ENCODE results near the gene CCNB2.
"Not testable (repeated sequence)": the region's sequence is repeated elsewhere in the genome, so short reads cannot be mapped to it uniquely, and the experiment has no call there.

The CCNB2 gene

GRCh38 chr15:59104912-59105732 lies at the start of gene CCNB2:
Gene CCNB2, plus strand, starts transcription at chr15:59105146. Its CDS starts 123 bp downstream, at chr15:59105269.
- peak; percentile 84 for DNase-seq

GRCh38 chr15:59059076-59059597 lies 45.8 kb upstream of the CCNB2 start:
- DNase-seq: no peak

- no peak for DNase-seq
Observed at GRCh38 chr15:59060348-59060747, 44.6 kb upstream of the CCNB2 start.

GRCh38 chr15:59063042-59063441 lies 41.9 kb upstream of the CCNB2 start:
- DNase-seq: no peak

- no peak for DNase-seq
Observed at GRCh38 chr15:59069430-59069829, 35.5 kb upstream of the CCNB2 start.

DNA sequence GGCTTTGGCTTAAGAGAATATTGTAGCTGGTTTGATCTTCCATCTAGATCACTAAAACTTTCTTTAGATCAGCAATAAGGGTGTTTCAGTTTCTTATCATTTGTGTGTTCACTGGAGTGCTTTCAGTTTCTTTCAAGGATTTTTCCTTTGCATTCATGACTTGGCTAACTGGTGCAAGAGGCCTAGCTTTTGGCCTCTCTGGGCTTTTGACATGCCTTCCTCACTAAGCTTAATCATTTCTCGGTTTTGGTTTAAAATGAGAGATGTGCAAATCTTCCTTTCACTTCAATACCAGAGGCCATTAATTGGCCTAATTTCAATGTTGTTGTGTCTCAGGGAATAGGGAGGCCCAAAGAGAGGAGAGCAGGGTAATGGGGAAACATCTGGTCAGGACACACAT lies 30.3 kb upstream of the CCNB2 start:
- DNase-seq: no peak

DNA sequence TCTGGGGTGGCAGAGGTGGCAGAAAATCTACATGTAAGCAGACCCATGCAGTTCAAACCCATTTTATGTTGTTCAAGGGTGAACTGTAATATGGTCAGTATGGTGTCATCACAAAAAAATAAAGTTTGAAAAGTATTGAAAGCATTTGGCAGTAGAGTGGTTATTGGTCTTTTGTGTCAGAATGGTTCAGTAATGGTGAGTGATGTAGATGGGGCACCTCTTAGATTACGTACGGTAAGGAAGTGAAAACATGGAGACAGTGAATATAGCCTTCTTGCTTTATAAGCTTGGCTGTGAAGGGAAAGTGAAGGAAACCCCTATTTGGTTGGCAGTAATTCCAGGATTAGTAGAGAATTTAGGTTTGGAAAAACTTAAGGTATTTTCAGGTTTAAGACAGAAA lies 17.2 kb upstream of the CCNB2 start:
- no peak for DNase-seq

DNA sequence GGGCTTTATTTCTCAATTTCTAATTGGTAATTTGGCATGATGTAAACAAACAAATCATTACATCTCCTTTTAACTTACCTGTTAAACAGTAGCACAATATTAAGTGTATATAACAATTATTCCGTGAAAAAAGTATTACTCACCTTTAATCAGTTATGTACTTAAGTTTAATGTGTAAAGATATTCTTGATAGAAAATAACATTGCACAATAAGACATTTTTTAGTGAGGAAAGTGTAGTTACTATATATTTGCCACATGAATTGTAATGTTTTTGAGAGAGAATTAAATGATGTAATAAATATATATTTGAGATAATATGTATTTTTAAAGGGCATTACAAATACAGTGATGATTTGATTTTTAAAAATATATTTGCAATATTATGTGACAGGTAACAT lies 10.9 kb upstream of the CCNB2 start:
- no peak for DNase-seq

DNA sequence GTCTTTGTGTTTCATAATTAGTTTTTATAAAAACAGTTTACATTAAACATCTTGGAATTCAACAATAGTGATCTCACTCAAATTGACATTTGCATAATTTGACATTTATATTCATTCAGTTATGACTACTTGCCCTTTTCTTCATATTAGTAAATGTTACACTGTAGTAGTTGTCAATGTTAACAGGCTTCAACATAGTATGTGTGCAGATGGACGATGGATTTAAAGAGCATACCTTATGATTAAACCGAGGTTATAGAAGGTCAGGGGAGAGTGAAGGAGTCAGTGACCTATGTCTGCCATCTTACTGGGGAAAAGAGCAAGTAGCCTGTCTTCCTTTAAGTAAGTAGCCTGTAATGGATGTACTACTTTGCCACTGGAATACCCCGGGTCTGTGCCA lies 8.5 kb upstream of the CCNB2 start:
- no peak for DNase-seq

DNA sequence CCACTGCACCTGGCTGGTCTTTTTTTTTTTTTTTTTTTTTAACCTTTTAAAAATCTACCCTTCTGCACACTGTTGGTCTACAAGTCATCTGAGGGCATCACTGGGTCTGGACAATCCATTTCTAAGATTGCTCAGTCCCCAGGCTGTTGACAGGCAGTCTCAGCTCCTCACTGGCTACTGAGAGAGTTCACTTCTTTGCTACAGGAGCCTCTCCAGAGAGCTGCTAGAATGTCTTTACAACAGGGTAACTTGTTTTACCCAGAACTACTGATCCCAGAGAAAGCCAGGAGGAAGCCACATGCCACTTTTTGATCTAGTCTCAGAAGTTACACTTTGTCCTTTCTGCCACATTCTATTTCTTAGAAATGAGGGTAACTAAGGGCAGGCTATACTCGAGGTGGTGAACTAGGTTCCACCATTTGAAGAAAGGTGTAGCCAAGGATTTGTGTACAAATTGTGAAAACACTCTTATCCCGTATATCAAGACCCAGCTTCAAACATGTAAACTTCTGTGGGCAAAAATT lies 5.7 kb upstream of the CCNB2 start:
- DNase-seq: no peak

GRCh38 chr15:59104602-59104911 lies 389 bp upstream of the CCNB2 start:
- no peak for DNase-seq

DNA sequence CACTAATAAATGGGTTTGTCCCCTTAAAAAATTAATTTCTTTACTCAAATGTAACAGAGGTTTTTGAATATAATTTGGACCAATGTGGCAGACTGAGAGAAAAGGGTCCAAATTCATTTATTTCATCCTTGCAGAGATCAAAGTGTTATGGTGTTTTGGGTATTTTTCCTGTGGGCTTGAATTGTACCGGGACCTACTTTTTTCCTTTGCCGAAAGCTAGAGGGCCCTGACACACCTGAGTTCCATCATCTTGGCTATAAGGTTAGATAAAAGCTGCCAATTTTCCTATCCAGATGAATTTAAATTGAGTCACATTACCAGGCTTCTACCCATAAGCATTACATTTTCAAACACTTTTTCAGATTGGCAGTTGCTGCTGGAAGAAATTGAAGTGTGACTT lies 908 bp downstream of the CCNB2 start:
- no peak for DNase-seq

GRCh38 chr15:59111251-59111650 lies 6.3 kb downstream of the CCNB2 start:
- DNase-seq: no peak

GRCh38 chr15:59115047-59115446 lies 10.1 kb downstream of the CCNB2 start:
- no peak for DNase-seq

GRCh38 chr15:59116141-59116540 lies 11.2 kb downstream of the CCNB2 start:
- DNase-seq: no peak

GRCh38 chr15:59116771-59117170 lies 11.8 kb downstream of the CCNB2 start:
- no peak for DNase-seq

GRCh38 chr15:59119625-59120024 lies 14.7 kb downstream of the CCNB2 start:
- DNase-seq: no peak

DNA sequence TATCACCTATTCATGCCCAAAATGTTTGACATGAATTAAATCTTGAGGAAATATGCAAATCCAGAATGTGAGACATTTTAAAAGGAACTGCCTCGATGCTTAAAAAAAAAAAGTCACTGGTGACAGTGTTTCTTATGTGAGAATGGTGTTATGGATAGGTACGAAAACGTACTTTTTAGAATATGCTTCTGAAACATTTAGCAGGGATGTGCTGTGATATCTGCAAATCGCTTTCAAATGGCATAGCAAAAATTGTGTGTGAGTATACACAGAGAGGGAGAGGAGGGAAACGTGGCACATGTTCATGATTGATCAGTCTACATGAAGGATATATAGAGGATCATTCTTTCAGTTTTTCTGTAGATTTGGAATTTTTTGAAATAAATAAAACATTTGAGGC lies 16.0 kb downstream of the CCNB2 start:
- no peak for DNase-seq

DNA sequence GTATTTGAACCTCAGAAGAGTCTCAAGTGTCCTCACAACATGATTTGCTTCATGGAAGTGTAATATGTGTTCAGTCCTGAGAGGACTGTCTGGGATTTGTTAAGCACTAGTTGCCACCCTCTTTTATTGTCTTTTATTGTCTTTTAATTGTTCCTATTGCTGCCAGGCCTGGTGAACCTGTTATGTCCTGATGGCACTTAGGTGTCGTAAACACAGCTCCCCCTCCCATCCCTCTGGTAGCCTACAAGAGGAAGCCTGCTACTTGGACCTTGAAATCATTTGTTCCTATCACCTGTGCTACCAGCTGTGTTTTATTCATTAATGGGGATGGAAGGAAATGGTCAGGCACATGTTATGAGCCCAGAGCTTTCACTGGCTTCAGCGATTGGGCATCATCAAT lies 19.3 kb downstream of the CCNB2 start:
- DNase-seq: no peak

GRCh38 chr15:59125683-59126082 lies 20.7 kb downstream of the CCNB2 start:
- not testable (repeated sequence) for DNase-seq

- DNase-seq: not testable (repeated sequence)
Observed at GRCh38 chr15:59127255-59127654, 22.3 kb downstream of the CCNB2 start.

DNA sequence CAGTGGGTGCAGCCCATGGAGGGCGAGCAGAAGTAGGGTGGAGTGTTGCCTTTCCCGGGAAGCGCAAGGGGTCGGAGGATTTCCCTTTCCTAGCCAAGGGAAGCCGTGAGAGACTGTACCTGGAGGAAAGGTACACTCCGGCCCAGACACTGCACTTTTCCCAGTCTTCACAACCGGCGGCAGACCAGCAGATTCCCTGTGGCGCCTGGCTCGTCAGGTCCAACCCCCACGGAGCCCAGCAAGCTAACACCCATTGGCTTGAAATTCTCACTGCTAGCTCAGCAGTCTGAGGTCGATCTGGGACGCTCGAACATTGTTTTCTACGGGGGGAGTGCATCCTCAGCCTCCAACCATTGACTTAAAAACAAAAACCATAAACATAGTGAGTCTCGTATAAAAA lies 26.5 kb downstream of the CCNB2 start:
- no peak for DNase-seq

GRCh38 chr15:59131969-59132562 lies 27.1 kb downstream of the CCNB2 start:
- DNase-seq: no peak

GRCh38 chr15:59133929-59134427 lies 29.0 kb downstream of the CCNB2 start:
- DNase-seq: no peak
